DMS79 (cell line): ENCODE measurements around the gene NEURL3.

Experiments used
- DNase-seq: peaks from one replicate; lab custom pipeline; 2025; lab: John Stamatoyannopoulos, UW

Gene NEURL3

GRCh38 chr2:96527286-96528005 lies 22.3 kb upstream of the NEURL3 start:
- no peak for DNase-seq

DNA sequence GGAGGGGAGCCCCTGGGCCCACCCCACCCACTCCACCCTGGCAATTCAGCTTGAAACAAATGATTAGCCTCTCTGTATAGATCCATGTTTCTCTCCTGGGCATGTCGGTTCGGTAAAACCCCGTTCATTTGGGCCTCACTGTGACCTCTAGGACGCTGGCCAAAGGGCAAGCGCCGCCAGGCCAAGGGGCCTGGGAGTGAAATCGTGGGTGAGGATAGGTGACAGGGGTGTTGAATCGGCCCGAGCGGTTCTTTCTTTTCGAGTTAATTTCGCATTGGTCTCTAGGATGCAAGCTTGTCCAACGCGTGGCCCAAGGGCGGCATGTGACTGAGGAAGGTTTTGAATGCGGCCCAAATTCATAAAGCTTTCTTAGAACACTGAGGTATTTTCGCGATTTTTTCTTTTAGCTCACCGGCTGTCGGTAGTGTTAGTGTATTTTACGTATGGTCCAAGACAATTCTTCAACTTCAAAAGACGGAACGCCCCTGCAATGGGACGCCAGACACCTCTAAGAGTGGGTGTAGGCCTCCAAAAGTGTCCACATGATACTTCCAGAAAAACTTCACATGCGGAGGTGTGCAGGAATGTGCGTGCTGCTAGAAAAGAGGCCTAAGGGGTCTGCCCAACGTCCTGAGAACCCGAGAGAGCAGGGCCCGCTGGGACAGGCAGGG lies 21.6 kb upstream of the NEURL3 start:
- DNase-seq: no peak

GRCh38 chr2:96526101-96526591 lies 21.0 kb upstream of the NEURL3 start:
- no peak for DNase-seq

DNA sequence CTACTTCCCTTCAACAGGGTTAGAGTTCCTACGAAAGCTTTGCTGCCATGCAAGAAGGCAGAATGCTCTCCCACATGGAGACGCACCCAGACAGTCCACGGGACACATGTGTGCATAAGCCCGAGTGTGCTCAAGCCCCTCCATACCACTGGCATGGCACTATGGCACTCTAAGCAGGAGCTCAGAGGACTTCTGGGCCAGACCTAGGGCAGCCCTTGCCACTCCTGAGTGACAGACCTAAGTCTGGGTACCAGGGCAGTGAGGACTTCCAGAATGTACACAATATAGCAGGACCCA lies 20.0 kb upstream of the NEURL3 start:
- DNase-seq: no peak

DNA sequence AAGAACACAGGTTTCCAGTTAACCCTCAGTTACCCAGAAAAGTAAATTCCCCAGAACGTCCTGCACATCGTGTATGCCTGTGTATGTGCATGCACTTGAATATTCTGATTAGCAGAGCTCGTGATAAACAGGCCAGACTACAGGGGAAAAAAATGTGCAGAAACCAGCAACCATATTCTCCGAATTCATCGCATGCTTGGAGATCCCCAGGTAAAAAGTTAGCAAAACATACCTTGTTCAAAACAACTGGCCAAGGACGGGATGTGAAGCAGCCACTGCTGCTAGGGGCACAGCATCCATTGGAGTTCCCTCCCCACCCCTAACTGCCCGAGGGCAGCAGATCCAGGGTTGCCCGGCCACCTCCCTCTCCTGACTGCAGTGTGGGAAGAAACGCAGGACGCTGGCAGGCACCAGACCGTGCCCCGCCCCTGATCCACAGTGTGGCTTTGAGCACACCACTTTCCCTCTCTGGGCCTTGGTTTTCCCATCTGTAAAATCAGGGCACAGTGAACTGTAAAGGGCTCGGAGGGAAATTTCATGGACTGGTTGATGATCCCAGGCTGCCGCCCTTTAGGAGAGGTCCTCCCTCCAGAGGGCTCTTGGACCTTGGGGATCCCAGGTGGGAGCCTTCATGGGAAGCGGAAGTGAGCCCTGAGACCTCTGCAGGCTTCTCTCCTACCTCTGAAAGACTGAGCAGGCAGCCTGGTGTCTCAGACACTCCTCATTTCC lies 19.5 kb upstream of the NEURL3 start:
- DNase-seq: no peak

DNA sequence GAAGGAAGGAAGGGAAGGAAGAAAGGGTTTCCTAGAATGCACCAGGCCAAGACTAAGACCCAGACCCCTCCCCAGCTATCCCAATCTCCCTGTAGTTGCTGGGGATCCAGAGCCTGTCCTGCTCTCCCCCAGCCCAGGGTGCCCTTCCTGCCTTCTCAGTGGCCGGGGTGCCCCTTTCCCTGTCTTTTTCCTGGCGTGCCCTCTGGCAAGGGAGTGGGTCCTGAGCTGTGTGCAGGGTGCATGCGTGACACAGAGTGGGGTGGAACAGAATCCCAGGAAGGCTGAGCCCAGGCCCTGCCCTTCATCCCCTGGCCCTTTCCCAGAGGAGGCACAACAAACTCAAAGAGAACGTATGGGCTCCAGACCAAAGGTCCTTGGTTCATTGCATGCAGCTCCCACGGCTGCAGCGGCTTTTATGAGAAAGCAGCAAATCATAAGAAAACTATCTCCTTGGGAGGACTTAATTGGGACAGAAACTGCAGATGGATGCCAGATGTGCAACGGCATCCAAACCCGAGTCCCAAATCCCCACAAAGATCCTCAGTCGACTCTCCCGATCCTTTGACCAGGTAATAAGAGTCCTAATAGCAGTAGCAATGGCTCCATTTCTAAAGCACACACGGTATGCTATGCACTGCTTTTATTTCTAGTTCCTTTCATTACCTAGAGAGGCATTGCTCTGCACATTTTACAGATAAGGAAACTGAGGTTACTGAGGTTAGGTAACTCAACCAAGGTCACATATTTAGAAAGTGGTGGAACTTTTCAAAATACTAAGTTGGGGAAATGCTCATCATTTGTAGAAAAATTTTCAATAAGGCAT lies 18.7 kb upstream of the NEURL3 start:
- no peak for DNase-seq

- DNase-seq: no peak
Observed at GRCh38 chr2:96522304-96523203, 17.4 kb upstream of the NEURL3 start.

DNA sequence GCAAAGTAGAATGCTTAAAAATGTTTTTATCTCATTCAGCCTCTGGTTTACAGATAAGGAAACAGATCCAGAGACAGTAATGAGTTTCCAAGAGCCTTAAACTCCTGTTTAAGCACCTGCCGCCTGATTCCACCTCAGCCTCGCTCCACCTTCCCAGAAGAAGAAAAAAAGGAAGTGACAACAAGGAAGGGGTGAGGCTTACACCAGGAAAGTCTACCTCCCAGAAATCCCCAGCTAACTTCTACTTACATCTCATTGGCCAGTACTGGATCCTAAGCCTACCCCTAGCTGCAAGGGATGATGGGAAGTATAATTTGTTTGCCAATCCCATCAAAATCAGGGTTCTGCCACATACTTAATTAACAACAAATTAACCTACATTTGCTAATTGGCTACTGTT lies 16.1 kb upstream of the NEURL3 start:
- DNase-seq: no peak

GRCh38 chr2:96520697-96521096 lies 15.5 kb upstream of the NEURL3 start:
- DNase-seq: no peak

- no peak for DNase-seq
Observed at GRCh38 chr2:96520231-96520630, 15.1 kb upstream of the NEURL3 start.

GRCh38 chr2:96517079-96517478 lies 11.9 kb upstream of the NEURL3 start:
- DNase-seq: no peak

GRCh38 chr2:96514521-96514920 lies 9.4 kb upstream of the NEURL3 start:
- DNase-seq: no peak

DNA sequence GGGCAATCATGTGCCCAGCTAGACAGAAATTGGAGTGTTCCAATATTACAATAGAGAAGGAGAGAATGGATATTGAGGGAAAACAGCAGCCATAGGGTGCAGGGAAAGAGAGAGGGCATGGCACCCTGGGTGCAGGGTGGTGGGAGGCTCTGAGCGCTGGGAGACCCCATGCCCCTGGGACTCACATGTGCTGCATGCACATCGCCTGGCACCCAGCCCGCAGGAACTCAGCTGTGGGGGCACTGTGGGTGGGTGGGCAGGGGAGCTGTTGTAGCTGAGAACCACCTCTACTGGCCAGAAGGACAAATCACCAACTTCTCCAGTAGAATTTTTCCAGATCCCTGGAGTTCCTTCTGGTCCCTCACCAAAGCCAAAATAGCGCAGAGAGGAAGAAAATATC lies 7.2 kb upstream of the NEURL3 start:
- DNase-seq: no peak

DNA sequence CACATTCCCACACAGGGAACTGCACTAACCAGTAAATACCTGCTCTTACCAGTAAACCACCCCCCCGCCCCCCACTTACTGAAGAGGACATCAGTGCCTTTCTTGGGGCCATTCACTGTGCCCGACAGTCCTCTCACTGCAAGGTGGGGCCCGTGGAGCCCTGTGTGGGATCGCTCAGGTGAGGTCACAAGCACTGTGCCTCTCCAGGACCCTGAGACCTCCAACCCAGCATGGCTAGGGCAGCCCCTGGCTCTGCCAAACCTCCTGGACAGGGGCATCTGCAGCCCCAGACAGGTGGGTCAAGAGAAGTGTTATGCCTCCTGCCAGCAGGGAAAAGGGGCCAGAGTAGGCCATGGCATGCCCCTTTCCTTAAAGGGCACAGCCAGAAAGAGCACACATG lies 6.7 kb upstream of the NEURL3 start:
- DNase-seq: no peak

GRCh38 chr2:96510931-96511595 lies 5.9 kb upstream of the NEURL3 start:
- DNase-seq: no peak

GRCh38 chr2:96509847-96510230 lies 4.7 kb upstream of the NEURL3 start:
- no peak for DNase-seq

GRCh38 chr2:96509114-96509846 lies 4.1 kb upstream of the NEURL3 start:
- peak; percentile 75 for DNase-seq

- no peak for DNase-seq
Observed at GRCh38 chr2:96508521-96509113, 3.5 kb upstream of the NEURL3 start.

- peak; percentile 5 for DNase-seq
Observed at GRCh38 chr2:96507957-96508520, 2.9 kb upstream of the NEURL3 start.
